Cardiac muscle cell (in vitro differentiated cells and primary cell): Measurements from ENCODE around the gene EXOC3L4. TPM values are rescaled to one million over a fixed set of nuclear protein-coding genes. Genes with fewer than 3 reads are reported as not detected.

Source experiments
- DNase-seq, 2 donors: peaks; one replicate each; pipeline versions ENCODE4 v3.0.0 to v3.0.0-alpha.2; 2010 to 2017; ENCODE audit warnings: low read depth in 1 of 2, low spot score in 1 of 2
- H3K27ac ChIP-seq: fragments of 200-600 bp; sonication (generic); 2 replicates; pipeline ENCODE4 v1.5.1; 2016
- H3K27me3 ChIP-seq: fragments of 200-600 bp; sonication (generic); 2 replicates; pipeline ENCODE4 v1.6.0; 2016; ENCODE audit warnings: control low read depth
- H3K36me3 ChIP-seq: fragments of 200-600 bp; sonication (generic); 2 replicates; pipeline ENCODE4 v1.5.1; 2016; ENCODE audit warnings: control low read depth
- H3K4me1 ChIP-seq: fragments of 200-600 bp; sonication (generic); 2 replicates; pipeline ENCODE4 v1.8.1; 2017; ENCODE audit warnings: low read depth, mild to moderate bottlenecking, mixed run types
- H3K4me3 ChIP-seq: fragments of 200-600 bp; sonication (generic); 2 replicates; pipeline ENCODE4 v1.5.1; 2016; ENCODE audit warnings: mild to moderate bottlenecking
- H3K9me3 ChIP-seq: fragments of 200-600 bp; sonication (generic); 2 replicates; pipeline ENCODE4 v1.5.1; 2017; ENCODE audit warnings: low read depth, mild to moderate bottlenecking, control low read depth
- CTCF ChIP-seq: IDR thresholded peaks from 2 replicates; pipeline ENCODE4 v1.5.1; 2012; ENCODE audit warnings: low read depth, mild to moderate bottlenecking, low read length
- polyA plus RNA-seq: library from polyadenylated mRNA; unstranded; fragments of >200 nt; fragmentation: Nextera tagmentation; extraction: Ambion mirVana; gene quantifications from 2 replicates; pipeline ENCODE4 v1.2.1, GENCODE V29; 2016
- total RNA-seq: library from RNA; depleted of rRNA; stranded (reverse); fragments of >200 nt; gene quantifications from 2 replicates; pipeline ENCODE4 v1.2.3, GENCODE V29; 2016

Gene EXOC3L4
- total and polyA plus RNA-seq, 2 experiments from 2014 or later: 2.7 to 5.5 TPM

- Histone ChIP-seq H3K27me3 (peaks cover 48% of the 10 kb centered on the region), H3K9me3 (no peaks in the 10 kb centered on the region), H3K36me3 (no peaks in the 10 kb centered on the region), H3K4me3 (no peak overlapping the region), H3K27ac (no peak overlapping the region), H3K4me1 (no peaks in the 10 kb centered on the region)
- DNase-seq: no peak
- no peak for TF ChIP-seq CTCF
Measured at GRCh38 chr14:103086771-103087342, 7.7 kb upstream of the EXOC3L4 start.

GRCh38 chr14:103087343-103087835 lies 7.1 kb upstream of the EXOC3L4 start:
- Histone ChIP-seq H3K27ac (no peak overlapping the region), H3K36me3 (no peaks in the 10 kb centered on the region)
- TF ChIP-seq CTCF: no peak

GRCh38 chr14:103088921-103089320 lies 5.6 kb upstream of the EXOC3L4 start:
- no peak for DNase-seq
- Histone ChIP-seq H3K4me3 (no peak overlapping the region), H3K9me3 (no peaks in the 10 kb centered on the region), H3K4me1 (no peaks in the 10 kb centered on the region), H3K27ac (no peak overlapping the region), H3K27me3 (peaks cover 28% of the 10 kb centered on the region), H3K36me3 (no peaks in the 10 kb centered on the region)
- no peak for TF ChIP-seq CTCF

More at GRCh38 chr14:103087343-103087835, 7.1 kb upstream of the EXOC3L4 start:
- DNase-seq: no peak
- Histone ChIP-seq H3K9me3 (no peaks in the 10 kb centered on the region), H3K27me3 (peaks cover 43% of the 10 kb centered on the region), H3K4me1 (no peaks in the 10 kb centered on the region), H3K4me3 (no peak overlapping the region)

- no peak for DNase-seq
- peaks cover 20% of the 10 kb centered on the region for H3K27me3 ChIP-seq
- no peak overlapping the region for H3K4me3 ChIP-seq
- H3K4me1 ChIP-seq: no peaks in the 10 kb centered on the region
- H3K27ac ChIP-seq: no peak overlapping the region
- no peaks in the 10 kb centered on the region for H3K9me3 ChIP-seq
- no peaks in the 10 kb centered on the region for H3K36me3 ChIP-seq
- no peak for TF ChIP-seq CTCF
Measured at GRCh38 chr14:103089386-103090335, 4.9 kb upstream of the EXOC3L4 start.

- DNase-seq: no peak
- no peak overlapping the region for H3K4me3 ChIP-seq
- H3K36me3 ChIP-seq: no peaks in the 10 kb centered on the region
- no peak for TF ChIP-seq CTCF
- H3K27ac ChIP-seq: no peak overlapping the region
- no peaks in the 10 kb centered on the region for H3K4me1 ChIP-seq
- H3K27me3 ChIP-seq: peaks cover 11% of the 10 kb centered on the region
- no peaks in the 10 kb centered on the region for H3K9me3 ChIP-seq
Measured at GRCh38 chr14:103090481-103091020, 4.0 kb upstream of the EXOC3L4 start.
